Mammary epithelial cell (primary cell): ENCODE measurements around the gene CEACAM20.

Experiments used
- CTCF ChIP-seq, 2 donors: IDR thresholded peaks in 1 of 2; conservative IDR thresholded peaks in 1 of 2; 2 replicates each; pipeline ENCODE4 v1.5.1; 2011 to 2012; ENCODE audit warnings: inconsistent platforms in 2 of 2, low read length in 2 of 2, mild to moderate bottlenecking in 2 of 2, control low read depth in 1 of 2, low read depth in 1 of 2; ENCODE audit not compliant: insufficient read depth in 1 of 2; ENCODE audit errors: extremely low read depth in 1 of 2
- EZH2 ChIP-seq: IDR thresholded peaks from 2 replicates; pipeline ENCODE4 v1.6.1; 2012; ENCODE audit warnings: low read length, inconsistent platforms, borderline replicate concordance

GRCh38 chr19:44496711-44497110, 32.8 kb downstream of the CEACAM20 start:
- TF ChIP-seq CTCF (conservative IDR thresholded peaks at IDR 0.05 in 1 of 2, IDR thresholded peaks at IDR 0.05 in 1 of 2; ENCODE audit: extremely low read depth in 1 of 2, insufficient read depth in 1 of 2, low read depth in 1 of 2, low read length in 2 of 2) (no peak), EZH2 (no peak)
